CD14-positive monocyte (primary cell): ENCODE measurements around the gene SEC24C. TPM values are rescaled to one million over a fixed set of nuclear protein-coding genes. Genes with fewer than 3 reads are reported as not detected.
A peak's percentile ranks its signal among the peaks of the same experiment; 100 is the strongest.
"Not testable (repeated sequence)": the region's sequence is repeated elsewhere in the genome, so short reads cannot be mapped to it uniquely, and the experiment has no call there.

Experiments used
- DNase-seq, 3 donors: peaks; one replicate each; pipeline ENCODE4 v3.0.0-alpha.2; 2011 to 2022
- H2AFZ ChIP-seq: 2 replicates; pipeline ENCODE4 v1.6.0; 2012; ENCODE audit warnings: mild to moderate bottlenecking, low read depth, low read length, inconsistent platforms; ENCODE audit not compliant: insufficient read depth, poor library complexity, severe bottlenecking
- H3K27ac ChIP-seq, 2 donors: 1 replicate in 1 of 2; 2 replicates in 1 of 2; pipeline ENCODE4 v1.5.1; 2012 to 2013; ENCODE audit warnings: low read length in 2 of 2, control low read depth in 1 of 2, inconsistent platforms in 1 of 2, low read depth in 1 of 2, mild to moderate bottlenecking in 1 of 2
- H3K27me3 ChIP-seq, 2 donors: one replicate each; pipeline versions ENCODE4 v1.6.0 to v1.6.1; 2011 to 2013; ENCODE audit warnings: low read length in 2 of 2; ENCODE audit not compliant: control insufficient read depth in 2 of 2, insufficient read depth in 2 of 2
- H3K36me3 ChIP-seq, 2 donors: replicated peaks in 1 of 2; 1 replicate in 1 of 2; 2 replicates in 1 of 2; pipeline versions ENCODE4 v1.5.1 to v1.6.1; 2012 to 2013; ENCODE audit warnings: low read length in 2 of 2, control low read depth in 1 of 2, inconsistent platforms in 1 of 2, mild to moderate bottlenecking in 1 of 2; ENCODE audit not compliant: insufficient read depth in 2 of 2, control insufficient read depth in 1 of 2
- H3K4me1 ChIP-seq, 2 donors: 1 replicate in 1 of 2; 2 replicates in 1 of 2; pipeline versions ENCODE4 v1.5.1 to v1.6.1; 2012 to 2013; ENCODE audit warnings: low read length in 2 of 2, control low read depth in 1 of 2, inconsistent platforms in 1 of 2, mild to moderate bottlenecking in 1 of 2, moderate library complexity in 1 of 2; ENCODE audit not compliant: insufficient read depth in 2 of 2, control insufficient read depth in 1 of 2
- H3K4me2 ChIP-seq: replicated peaks from 2 replicates; pipeline ENCODE3; 2012; ENCODE audit warnings: low read length, moderate library complexity, mild to moderate bottlenecking; ENCODE audit not compliant: poor library complexity, severe bottlenecking; ENCODE audit errors: extremely low read depth
- H3K4me3 ChIP-seq, 3 experiments: fragments of 200-600 bp in 1 of 3; sonication (generic) in 1 of 3; replicated peaks in 1 of 3; 1 replicate in 2 of 3; 2 replicates in 1 of 3; pipeline ENCODE4 v1.5.1; 2011 to 2013; ENCODE audit warnings: low read length in 3 of 3, mild to moderate bottlenecking in 3 of 3, control low read depth in 2 of 3, low read depth in 2 of 3, inconsistent platforms in 1 of 3, moderate library complexity in 1 of 3
- H3K79me2 ChIP-seq: 2 replicates; pipeline ENCODE4 v1.6.0; 2012; ENCODE audit warnings: mild to moderate bottlenecking, control low read depth, inconsistent platforms, low read length, moderate library complexity; ENCODE audit not compliant: insufficient read depth
- H3K9ac ChIP-seq: 2 replicates; pipeline ENCODE4 v1.6.0; 2017; ENCODE audit warnings: low read length, mild to moderate bottlenecking; ENCODE audit not compliant: insufficient read depth, poor library complexity, severe bottlenecking
- H3K9me3 ChIP-seq, 2 donors: replicated peaks in 1 of 2; 1 replicate in 1 of 2; 2 replicates in 1 of 2; pipeline versions ENCODE4 v1.5.1 to v1.6.1; 2012 to 2013; ENCODE audit warnings: low read length in 2 of 2, control low read depth in 1 of 2; ENCODE audit not compliant: control insufficient read depth in 1 of 2, insufficient read depth in 1 of 2
- H4K20me1 ChIP-seq: 2 replicates; pipeline ENCODE4 v1.6.0; 2012; ENCODE audit warnings: mild to moderate bottlenecking, low read length, control low read depth, moderate library complexity; ENCODE audit not compliant: insufficient read depth
- H3K27ac Mint-ChIP-seq, 7 donors: one replicate each; pipeline ENCODE4 v1.8.0; 2020; ENCODE audit warnings: mild to moderate bottlenecking in 7 of 7, mixed read lengths in 7 of 7, moderate library complexity in 6 of 7, inconsistent platforms in 2 of 7
- H3K27me3 Mint-ChIP-seq, 3 donors: one replicate each; pipeline ENCODE4 v1.8.0; 2021 to 2022; ENCODE audit warnings: low read depth in 3 of 3, mild to moderate bottlenecking in 3 of 3, mixed read lengths in 3 of 3, moderate library complexity in 3 of 3, inconsistent platforms in 1 of 3
- H3K36me3 Mint-ChIP-seq, 2 donors: one replicate each; pipeline ENCODE4 v1.8.0; 2020; ENCODE audit warnings: mixed read lengths in 2 of 2, inconsistent platforms in 1 of 2, mild to moderate bottlenecking in 1 of 2
- H3K4me1 Mint-ChIP-seq: one replicate; pipeline ENCODE4 v1.8.0; 2020; ENCODE audit warnings: mild to moderate bottlenecking, mixed read lengths
- H3K4me3 Mint-ChIP-seq, 2 donors: one replicate each; pipeline ENCODE4 v1.8.0; 2020; ENCODE audit warnings: mild to moderate bottlenecking in 2 of 2, mixed read lengths in 2 of 2, moderate library complexity in 1 of 2
- H3K9me3 Mint-ChIP-seq, 7 donors: one replicate each; pipeline ENCODE4 v1.8.0; 2020 to 2022; ENCODE audit warnings: mixed read lengths in 7 of 7, mild to moderate bottlenecking in 6 of 7, moderate library complexity in 6 of 7, inconsistent platforms in 2 of 7
- CTCF ChIP-seq: fragments of 200-600 bp; IDR thresholded peaks from one replicate; pipeline ENCODE4 v1.8.0; 2022; ENCODE audit warnings: antibody characterized with exemption, mild to moderate bottlenecking
- WGBS: methylation state at CpG from one replicate; pipeline ENCODE4 v1.1.5; 2013; ENCODE audit warnings: missing lambda C conversion rate; ENCODE audit not compliant: insufficient coverage; 5-methylcytosine and 5-hydroxymethylcytosine counted together
- intact Hi-C, 2 donors: fragments of 100-400 bp; cut with micrococcal nuclease; formaldehyde crosslinking; loops; one replicate each; pipeline versions ENCODE4 v1.15.0 to v1.15.1; 2023
- polyA plus RNA-seq, 3 donors: library from polyadenylated mRNA; depleted of rRNA in 1 of 3; unstranded in 2 of 3; stranded (reverse) in 1 of 3; fragments of 300-500 nt in 2 of 3; fragments of >200 nt in 1 of 3; fragmentation: Illumina TruSeq in 2 of 3; gene quantifications; 1 replicate in 2 of 3; 2 replicates in 1 of 3; pipeline ENCODE4 v1.2.3, GENCODE V29; 2012 to 2021

The SEC24C gene
- polyA plus RNA-seq, 3 donors = 25.7 to 65.8 (median 44.8) TPM

GRCh38 chr10:73734028-73734720 is 10.0 kb upstream of the SEC24C start:
- Histone ChIP-seq H2AFZ (no peak overlapping the region), H4K20me1 (no peaks in the 10 kb centered on the region), H3K27me3 (no peaks in the 10 kb centered on the region), H3K27ac (no peak overlapping the region), H3K36me3 (peaks cover 17 to 34% of the 10 kb centered on the region in 2 donors), H3K79me2 (peaks cover 40% of the 10 kb centered on the region), H3K9ac (no peak overlapping the region), H3K4me1 (peaks cover 3 to 11% of the 10 kb centered on the region in 2 donors), H3K4me3 (no peak overlapping the region), H3K4me2 (no peak overlapping the region), H3K9me3 (no peaks in the 10 kb centered on the region)
- no peak for TF ChIP-seq CTCF
- 96% methylated on average over 12 of the region's 16 CpGs for WGBS
- Mint-ChIP-seq H3K27ac (peak overlapping the region in 1 of 7 donors; percentile 18), H3K36me3 (peaks cover 17 to 39% of the 10 kb centered on the region in 2 donors), H3K27me3 (peaks cover 0 to 1% (median 0%) of the 10 kb centered on the region in 3 donors), H3K4me1 (peaks cover 8% of the 10 kb centered on the region), H3K4me3 (no peak overlapping the region), H3K9me3 (peaks cover 0 to 2% (median 0%) of the 10 kb centered on the region in 7 donors)
- intact Hi-C loops = no loop called here
- no peak for DNase-seq

- 100% methylated on average over 3 of the region's 5 CpGs for WGBS
- TF ChIP-seq CTCF = no peak
Observed at GRCh38 chr10:73734796-73735305, 9.3 kb upstream of the SEC24C start.

GRCh38 chr10:73740501-73741254 is 3.5 kb upstream of the SEC24C start:
- H3K4me3 Mint-ChIP-seq, H3K4me2 ChIP-seq, H3K4me3 ChIP-seq, H3K9ac ChIP-seq, H2AFZ ChIP-seq, H3K27me3 ChIP-seq, H3K27ac ChIP-seq, H3K36me3 ChIP-seq, H4K20me1 ChIP-seq, H3K9me3 ChIP-seq, H3K9me3 Mint-ChIP-seq, H3K27me3 Mint-ChIP-seq, DNase-seq: not testable (repeated sequence)
- Mint-ChIP-seq H3K36me3 (peaks cover 12 to 38% of the 10 kb centered on the region in 2 donors), H3K4me1 (peaks cover 19% of the 10 kb centered on the region), H3K27ac (peak overlapping the region in 1 of 7 donors; percentile 59)
- peaks cover 21 to 22% of the 10 kb centered on the region in 2 donors for H3K4me1 ChIP-seq
- peaks cover 31% of the 10 kb centered on the region for H3K79me2 ChIP-seq
- intact Hi-C loops = loop anchor here (5.0 kb wide), 2 partner anchors 42 to 47 kb away; partner anchors contain the start of genes CHCHD1 (in 1 of the 2) and ZSWIM8 (in 1 of the 2)
- WGBS = 97% methylated on average over 9 of the region's 18 CpGs

More at GRCh38 chr10:73734796-73735305, 9.3 kb upstream of the SEC24C start:
- DNase-seq = no peak
- H3K27me3 Mint-ChIP-seq = peaks cover 0 to 1% (median 0%) of the 10 kb centered on the region in 3 donors
- H3K4me1 Mint-ChIP-seq = peaks cover 4% of the 10 kb centered on the region
- peaks cover 0 to 2% (median 0%) of the 10 kb centered on the region in 7 donors for H3K9me3 Mint-ChIP-seq
- Histone ChIP-seq H3K4me2 (no peak overlapping the region), H3K27ac (no peak overlapping the region), H3K4me3 (no peak overlapping the region), H3K79me2 (peaks cover 35% of the 10 kb centered on the region), H3K4me1 (peaks cover 3 to 11% of the 10 kb centered on the region in 2 donors), H3K36me3 (peaks cover 17 to 34% of the 10 kb centered on the region in 2 donors), H4K20me1 (no peaks in the 10 kb centered on the region), H3K9me3 (no peaks in the 10 kb centered on the region), H3K27me3 (no peaks in the 10 kb centered on the region), H2AFZ (no peak overlapping the region), H3K9ac (no peak overlapping the region)
- H3K36me3 Mint-ChIP-seq = peaks cover 21 to 46% of the 10 kb centered on the region in 2 donors
- intact Hi-C loops = no loop called here
- peak overlapping the region in 1 of 7 donors; percentile 37 for H3K27ac Mint-ChIP-seq
- H3K4me3 Mint-ChIP-seq = no peak overlapping the region
